ENCODE results near the gene AUNIP. TPM values are rescaled to one million over a fixed set of nuclear protein-coding genes. Genes with fewer than 3 reads are reported as not detected.

AUNIP gene
- total and polyA plus RNA-seq, 2 donors (not counting 3 experiments of a cell fraction or from before 2014, with no cell fraction given) = 1.8 to 4.5 TPM

DNA sequence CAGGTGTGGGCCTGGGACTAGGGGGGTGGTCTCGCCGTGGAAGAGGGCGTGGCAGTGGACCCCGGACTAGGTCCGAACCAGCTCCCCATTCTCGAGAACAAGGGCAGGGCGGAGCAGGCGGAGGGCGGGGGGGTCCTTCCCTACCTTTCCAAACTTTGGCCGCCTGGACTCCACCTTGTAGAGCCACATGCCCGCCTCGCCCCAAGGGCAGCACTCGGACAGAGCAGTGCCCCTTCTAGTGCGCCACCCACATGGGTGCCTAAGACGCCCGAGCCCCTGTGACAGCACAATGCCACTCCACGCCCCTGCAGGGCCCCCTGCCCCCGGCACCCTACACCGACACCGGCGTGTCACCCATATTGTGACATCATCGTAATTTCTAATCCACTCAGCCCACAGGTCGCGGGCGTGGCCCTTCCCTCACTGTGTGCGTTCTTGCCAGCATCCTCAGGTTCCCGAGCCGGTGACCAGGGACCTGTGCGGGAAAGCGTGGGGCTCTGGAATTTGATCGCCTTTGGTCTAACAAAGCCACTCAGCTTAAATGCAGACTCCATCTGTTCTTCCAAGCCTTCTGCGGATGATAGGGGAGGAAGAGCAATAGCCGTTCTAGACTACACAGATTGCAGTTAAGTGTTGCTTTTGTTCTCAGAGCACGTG, 47.5 kb upstream of the AUNIP start:
- no peak for DNase-seq (ENCODE audit: low read depth, low spot score)
- Histone ChIP-seq H3K9ac (replicated peaks; ENCODE audit: extremely low read depth, insufficient read depth, low read length) (peak overlapping the region; percentile 89), H3K9me3 (replicated peaks; ENCODE audit: control insufficient read depth, insufficient read depth, low read length) (no peaks in the 10 kb centered on the region), H3K9me1 (replicated peaks; ENCODE audit: control insufficient read depth, extremely low read depth, insufficient read depth, low read length) (no peaks in the 10 kb centered on the region), H3K27ac (ENCODE audit: insufficient read depth, low read depth, low read length) (no peak overlapping the region), H2AFZ (ENCODE audit: low read depth, low read length) (peak overlapping the region; percentile 94), H3K79me2 (ENCODE audit: control insufficient read depth, insufficient read depth, low read length) (peaks cover 31% of the 10 kb centered on the region), H3K4me3 (replicated peaks in 1 of 3; ENCODE audit: insufficient read depth in 1 of 3, low read depth in 1 of 3, low read length in 3 of 3) (peak overlapping the region; percentile 64 to 96 (median 73)), H3K4me1 (ENCODE audit: control insufficient read depth, extremely low read depth, insufficient read depth, low read length) (peaks cover 17% of the 10 kb centered on the region), H3K36me3 (ENCODE audit: control insufficient read depth in 2 of 2, extremely low read depth in 1 of 2, insufficient read depth in 2 of 2, low read length in 2 of 2) (peaks cover 4 to 13% of the 10 kb centered on the region in 2 experiments), H3K4me2 (ENCODE audit: insufficient read depth, low read length) (peak overlapping the region; percentile 67), H3K27me3 (ENCODE audit: control insufficient read depth in 2 of 2, insufficient read depth in 2 of 2, low read length in 2 of 2) (peaks cover 3 to 4% of the 10 kb centered on the region in 2 experiments), H4K20me1 (replicated peaks; ENCODE audit: control insufficient read depth, extremely low read depth, insufficient read depth, low read length) (no peaks in the 10 kb centered on the region)
- intact Hi-C loops (cut with micrococcal nuclease) = loop anchor here (2.0 to 10.0 kb wide), 2 partner anchors 16 to 248 kb away; partner anchors contain the start of gene FAM110D
- BruUV-seq (replicated peaks) = no TSS peak
- CTCF ChIA-PET = interaction anchor here (3.8 kb wide), 1 partner anchor 11 kb away, joined by 44 read pairs; no protein-coding TSS in a partner anchor
- FAIRE-seq = no peak
- POLR2A ChIA-PET = no interaction called here
- dilution Hi-C loops (cut with MboI; ENCODE audit: extremely low pct_ligation_motif_present, low sequenced_read_pairs) = no loop called here
- no peak for TF ChIP-seq MYC (IDR thresholded peaks at IDR 0.05; ENCODE audit: low read depth, low read length)
- TF ChIP-seq POLR2A (IDR thresholded peaks at IDR 0.05; ENCODE audit: low read depth, low read length) = no peak
- TF ChIP-seq POLR2AphosphoS5 (IDR thresholded peaks at IDR 0.05; ENCODE audit: insufficient read depth, low read depth, low read length) = no peak
- TF ChIP-seq, protein P1, sequence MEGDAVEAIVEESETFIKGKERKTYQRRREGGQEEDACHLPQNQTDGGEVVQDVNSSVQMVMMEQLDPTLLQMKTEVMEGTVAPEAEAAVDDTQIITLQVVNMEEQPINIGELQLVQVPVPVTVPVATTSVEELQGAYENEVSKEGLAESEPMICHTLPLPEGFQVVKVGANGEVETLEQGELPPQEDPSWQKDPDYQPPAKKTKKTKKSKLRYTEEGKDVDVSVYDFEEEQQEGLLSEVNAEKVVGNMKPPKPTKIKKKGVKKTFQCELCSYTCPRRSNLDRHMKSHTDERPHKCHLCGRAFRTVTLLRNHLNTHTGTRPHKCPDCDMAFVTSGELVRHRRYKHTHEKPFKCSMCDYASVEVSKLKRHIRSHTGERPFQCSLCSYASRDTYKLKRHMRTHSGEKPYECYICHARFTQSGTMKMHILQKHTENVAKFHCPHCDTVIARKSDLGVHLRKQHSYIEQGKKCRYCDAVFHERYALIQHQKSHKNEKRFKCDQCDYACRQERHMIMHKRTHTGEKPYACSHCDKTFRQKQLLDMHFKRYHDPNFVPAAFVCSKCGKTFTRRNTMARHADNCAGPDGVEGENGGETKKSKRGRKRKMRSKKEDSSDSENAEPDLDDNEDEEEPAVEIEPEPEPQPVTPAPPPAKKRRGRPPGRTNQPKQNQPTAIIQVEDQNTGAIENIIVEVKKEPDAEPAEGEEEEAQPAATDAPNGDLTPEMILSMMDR (IDR thresholded peaks at IDR 0.05; ENCODE audit: extremely low read depth in 1 of 2, insufficient read depth in 1 of 2, low read depth in 1 of 2, low read length in 2 of 2) = no peak
- no peak for TF ChIP-seq EZH2 (IDR thresholded peaks at IDR 0.05; ENCODE audit: borderline replicate concordance, low read depth, low read length, severe bottlenecking)
- TF ChIP-seq GATA2 (IDR thresholded peaks at IDR 0.05; ENCODE audit: insufficient read depth, insufficient read length, low read depth, low read length) = no peak
- no peak for TF ChIP-seq JUN (IDR thresholded peaks at IDR 0.05; ENCODE audit: borderline replicate concordance, insufficient read depth, insufficient read length, low read depth)
- no peak for TF ChIP-seq FOS (IDR thresholded peaks at IDR 0.05; ENCODE audit: borderline replicate concordance, insufficient read depth, low read length)
- TF ChIP-seq, protein P2, sequence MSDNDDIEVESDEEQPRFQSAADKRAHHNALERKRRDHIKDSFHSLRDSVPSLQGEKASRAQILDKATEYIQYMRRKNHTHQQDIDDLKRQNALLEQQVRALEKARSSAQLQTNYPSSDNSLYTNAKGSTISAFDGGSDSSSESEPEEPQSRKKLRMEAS (IDR thresholded peaks at IDR 0.05; ENCODE audit: insufficient read depth, insufficient read length) = no peak
